ENCODE data around the gene UBE2G2.

The UBE2G2 gene

DNA sequence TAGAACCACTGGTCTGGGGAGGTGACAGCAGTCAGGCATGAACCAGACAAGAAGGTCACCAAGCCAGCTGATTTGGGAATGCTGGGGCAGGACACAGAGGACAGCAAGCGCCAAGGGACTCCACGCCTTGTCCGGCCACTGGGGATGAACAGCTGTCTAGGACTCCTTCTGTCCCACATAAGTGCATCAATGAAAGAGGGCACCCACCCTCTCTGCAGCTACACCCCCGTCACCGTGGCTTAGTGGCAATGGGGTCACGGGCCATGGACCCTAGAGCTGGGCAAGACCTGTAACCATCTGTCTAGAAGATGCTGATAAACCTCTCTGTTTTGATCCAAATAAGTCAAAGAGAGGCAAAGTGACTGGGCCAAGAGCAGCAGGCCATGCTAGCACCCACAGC lies 16.8 kb downstream of the UBE2G2 start:
- DNase-seq = no peak

- no peak for DNase-seq
These were observed 18.5 kb downstream of the UBE2G2 start for GRCh38 chr21:44783020-44783696.

GRCh38 chr21:44780767-44781459 lies 20.7 kb downstream of the UBE2G2 start:
- DNase-seq = no peak

DNA sequence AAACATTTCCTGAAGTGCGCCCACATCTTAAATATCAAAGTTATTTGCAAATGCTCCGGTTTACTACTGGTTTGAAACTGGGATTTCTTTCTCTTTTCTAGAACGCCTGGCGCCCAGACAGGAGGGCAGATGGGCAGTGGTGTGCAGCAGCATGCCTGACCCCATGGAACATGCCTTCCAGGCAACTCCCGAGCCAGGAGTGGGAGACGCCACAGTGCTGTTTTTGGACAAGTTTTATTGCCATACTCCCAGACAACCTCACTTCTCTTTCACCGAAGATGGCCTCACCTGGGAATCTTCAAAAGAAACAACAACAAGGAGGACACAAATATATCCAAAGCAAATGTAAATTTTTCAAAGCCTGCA lies 21.5 kb downstream of the UBE2G2 start:
- no peak for DNase-seq

DNA sequence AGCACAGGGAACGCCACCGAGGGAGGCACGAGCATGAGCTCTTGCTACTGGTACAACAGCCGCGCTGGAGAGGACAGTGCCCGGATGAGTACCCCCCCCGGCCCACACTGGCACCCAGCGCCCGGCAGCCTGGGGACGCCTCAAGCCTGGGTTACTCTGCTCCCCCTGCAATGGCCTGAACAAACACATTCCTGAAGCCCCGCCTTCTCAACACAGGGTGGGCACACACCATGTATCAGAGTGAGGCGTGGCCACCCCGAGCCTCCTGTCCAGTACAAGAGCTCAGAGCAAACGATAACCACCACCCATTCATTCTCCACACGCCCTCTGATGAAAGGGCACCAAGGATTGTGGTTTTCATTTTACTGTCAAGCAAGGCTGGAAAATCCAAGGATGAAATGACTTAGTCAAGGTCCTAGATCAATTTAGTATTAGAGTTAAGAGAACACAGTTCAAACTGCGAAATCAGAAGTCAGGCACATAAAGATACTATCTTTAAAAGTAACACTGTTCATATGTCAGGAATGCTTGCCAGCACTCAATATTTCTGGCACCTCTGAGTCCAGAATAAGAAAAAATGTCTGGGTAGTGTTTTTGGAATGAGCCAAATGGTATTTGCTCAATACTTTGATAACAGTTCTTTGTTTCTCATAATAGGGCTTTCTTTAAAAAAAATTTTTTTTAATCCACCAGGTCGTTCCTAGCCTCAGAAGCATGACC lies 22.0 kb downstream of the UBE2G2 start:
- DNase-seq = no peak

DNA sequence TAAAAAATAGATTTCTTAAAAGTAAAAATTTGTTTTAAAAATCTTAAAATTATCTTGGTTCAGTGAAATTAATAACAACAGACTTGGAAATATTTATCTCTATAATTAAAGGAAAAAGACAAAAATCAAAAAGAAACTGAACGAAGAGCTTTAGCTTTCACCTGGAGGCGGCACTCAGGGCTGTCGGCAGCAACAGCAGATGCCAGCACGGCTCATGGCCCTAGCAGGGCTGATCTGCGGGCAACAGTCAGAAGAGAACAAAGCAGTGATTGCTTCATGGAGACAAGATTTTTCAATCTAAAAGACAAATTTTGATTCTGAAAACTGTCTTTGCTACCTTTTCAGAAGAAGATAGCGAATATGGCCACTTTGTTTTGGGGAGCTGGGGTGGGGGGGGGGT lies 22.6 kb downstream of the UBE2G2 start:
- DNase-seq = no peak

DNA sequence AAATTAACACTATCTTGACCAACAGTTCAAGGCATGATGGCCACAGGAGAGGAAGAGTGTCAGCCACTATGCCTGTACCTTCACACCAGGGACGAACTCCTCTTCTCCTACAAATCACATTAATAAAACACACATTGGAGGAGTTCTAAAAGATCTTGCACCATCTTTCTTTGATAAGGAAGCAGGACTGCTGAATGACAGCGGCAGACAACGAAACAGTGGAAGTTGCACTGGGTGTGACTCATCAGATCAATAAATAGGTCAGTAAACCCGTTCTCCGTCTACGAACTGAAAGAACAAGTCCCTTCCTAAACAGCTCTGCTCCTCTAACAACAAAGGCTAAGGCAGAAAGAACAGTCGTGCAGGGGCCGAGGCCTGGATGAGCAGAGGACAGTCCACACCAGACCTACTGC lies 23.1 kb downstream of the UBE2G2 start:
- DNase-seq = no peak

DNA sequence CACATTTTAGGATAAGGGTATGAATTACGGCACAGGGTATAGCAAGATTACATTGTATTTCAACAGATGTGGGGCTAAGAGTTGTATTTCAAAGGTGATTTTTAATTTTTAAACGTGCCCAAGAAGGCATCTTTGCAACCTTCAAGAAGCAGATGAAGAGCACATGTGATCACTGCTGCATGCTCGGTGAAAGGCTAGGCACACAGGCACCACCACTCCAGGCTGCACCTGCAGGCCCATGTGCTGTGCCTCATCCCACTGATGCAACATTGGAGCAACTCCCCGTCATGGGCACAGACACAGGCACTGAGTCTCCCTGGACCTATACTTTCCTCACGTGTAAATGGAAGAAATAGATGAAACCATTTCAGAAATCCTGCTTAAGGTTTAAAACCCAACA lies 23.5 kb downstream of the UBE2G2 start:
- DNase-seq = no peak

- DNase-seq = no peak
These were observed 26.6 kb downstream of the UBE2G2 start for GRCh38 chr21:44774972-44775371.

DNA sequence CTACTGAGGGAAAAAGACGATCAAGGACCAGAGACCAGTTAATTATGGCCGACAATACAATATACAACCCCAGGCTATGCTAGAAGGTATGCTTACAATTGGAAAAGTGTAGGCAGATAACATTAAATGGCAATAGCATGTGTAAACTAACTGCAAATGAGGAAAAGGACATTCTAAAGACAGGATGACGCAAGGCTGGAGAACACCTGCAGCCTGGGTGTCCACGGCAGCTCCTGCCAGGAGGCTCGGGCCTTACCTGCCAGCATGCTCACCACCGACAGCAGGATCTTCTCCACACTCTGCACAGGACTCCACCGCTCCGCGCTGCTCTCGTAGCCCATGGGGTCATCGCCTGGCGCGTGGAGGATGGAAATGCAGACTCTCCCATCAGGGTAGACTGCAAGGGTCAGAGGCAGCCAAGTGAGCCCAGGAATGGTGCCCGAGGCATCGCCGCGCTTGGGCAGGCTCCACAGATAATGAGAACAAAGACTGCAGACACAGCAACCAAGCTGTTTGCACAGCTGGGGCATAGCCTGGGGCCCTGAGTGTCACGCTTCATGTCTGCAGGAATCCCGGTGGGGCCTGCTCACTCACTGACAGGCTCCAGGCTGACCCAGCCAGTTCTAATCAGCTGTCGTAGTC lies 28.2 kb downstream of the UBE2G2 start:
- no peak for DNase-seq

GRCh38 chr21:44771896-44772525 lies 29.6 kb downstream of the UBE2G2 start:
- DNase-seq = no peak

DNA sequence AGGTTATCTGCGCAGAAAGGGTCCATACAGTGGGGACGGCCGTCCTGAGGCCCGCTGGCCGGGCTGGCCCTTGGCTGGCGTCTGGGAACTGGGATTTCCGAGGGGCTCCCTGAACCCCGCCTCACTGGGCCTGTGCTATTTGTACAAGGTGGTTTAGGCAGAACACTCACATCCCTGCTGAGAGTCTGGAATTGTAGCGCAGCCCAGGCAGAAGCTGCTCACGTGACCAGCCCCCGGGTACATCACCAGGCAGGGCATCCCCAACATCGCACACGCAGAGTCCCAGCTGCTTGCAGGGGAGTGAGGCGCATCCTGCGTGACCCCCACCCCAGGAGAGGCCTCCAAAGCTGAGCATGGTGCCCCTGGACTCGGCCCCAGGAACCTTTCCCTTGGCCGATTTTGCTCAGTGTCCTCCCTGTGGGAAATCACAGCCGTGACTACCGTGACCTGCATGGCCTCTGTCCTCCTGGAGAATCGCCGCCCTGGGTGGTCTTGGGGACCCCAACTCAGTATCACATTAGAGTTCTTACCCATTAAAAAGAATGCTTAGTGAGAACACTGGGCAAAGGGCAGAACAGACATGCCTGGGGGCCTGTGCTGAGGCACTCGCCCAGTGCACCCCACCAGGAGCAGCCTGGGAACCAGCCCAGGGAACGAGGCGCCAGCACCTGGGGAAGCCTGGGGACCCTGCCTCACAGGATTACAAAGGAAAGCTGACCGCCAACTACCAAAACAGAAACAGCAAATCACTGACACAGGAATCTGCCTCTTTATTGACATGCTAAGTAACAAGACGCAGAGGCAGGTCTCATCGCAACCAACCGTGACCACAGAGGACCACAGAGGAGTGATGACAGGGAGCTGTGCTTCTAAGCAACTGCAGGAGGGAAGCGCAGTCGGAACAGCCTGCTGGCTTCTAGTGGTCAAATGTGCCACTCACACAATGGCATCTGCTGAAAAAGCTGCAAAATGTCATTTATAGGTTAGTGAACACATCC lies 33.5 kb downstream of the UBE2G2 start:
- no peak for DNase-seq

DNA sequence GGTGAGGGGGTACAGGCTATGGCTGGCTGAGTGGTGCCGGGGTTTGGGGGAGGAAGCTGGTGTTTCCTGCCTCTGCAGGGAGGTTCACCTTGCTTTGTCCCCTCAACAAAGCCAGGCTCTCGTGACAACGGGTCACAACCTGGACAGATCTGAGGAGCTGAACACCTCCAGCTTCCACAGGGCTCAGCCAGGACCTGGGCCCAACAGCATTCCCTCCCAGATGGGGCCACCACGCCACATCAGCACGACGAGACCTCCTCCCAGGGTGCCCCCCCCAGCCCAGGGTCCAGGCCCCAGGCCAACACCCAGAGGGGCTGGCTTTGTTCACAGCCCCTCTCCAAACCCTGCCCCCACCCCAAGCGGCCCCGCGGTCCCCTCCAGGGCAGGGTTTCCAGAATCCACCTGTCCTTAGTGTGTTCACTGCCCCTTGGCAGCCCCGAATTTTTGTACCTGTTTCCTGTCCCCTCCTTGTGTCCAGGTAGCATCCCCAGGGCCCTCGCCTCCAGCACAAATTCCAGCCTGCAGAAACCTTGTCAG lies 34.7 kb downstream of the UBE2G2 start:
- DNase-seq = no peak

GRCh38 chr21:44766014-44766817 lies 35.4 kb downstream of the UBE2G2 start:
- DNase-seq = no peak

DNA sequence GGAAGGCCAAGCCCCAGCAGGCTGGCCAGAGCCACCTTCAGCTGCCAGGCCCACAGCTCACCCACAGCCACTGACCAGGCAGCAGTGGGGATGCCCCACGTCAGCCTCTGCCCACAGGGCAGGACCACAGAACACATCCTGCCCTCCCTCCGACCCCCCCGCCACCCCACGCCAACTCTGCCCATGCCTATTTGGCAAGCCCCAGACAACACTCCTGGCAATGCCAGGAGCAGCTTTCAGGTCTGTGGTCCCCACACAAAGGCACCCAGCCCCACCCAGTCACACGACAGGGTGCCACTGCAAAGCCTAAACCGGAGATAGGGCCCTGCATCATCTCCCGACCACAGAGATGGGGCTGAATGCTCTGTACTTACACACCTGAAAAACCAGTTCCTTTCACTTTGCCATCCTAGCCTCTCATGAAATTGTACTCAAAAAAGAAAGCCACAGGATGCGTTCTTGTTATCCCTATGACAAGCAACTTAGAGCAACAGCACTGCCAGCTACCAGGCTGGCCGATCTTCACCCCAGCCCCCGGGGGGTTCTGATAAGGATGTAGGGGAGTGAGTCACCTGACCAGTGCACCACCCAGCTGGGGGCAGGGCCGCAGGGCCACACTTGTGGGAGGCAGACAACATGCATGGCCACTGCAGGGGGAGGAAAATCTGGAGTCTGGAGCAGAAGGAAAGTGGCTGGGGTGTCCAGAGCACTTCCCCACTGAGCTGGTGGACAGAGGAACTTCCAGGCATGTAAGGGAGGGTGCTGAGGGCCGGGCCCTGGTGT lies 36.2 kb downstream of the UBE2G2 start:
- no peak for DNase-seq

DNA sequence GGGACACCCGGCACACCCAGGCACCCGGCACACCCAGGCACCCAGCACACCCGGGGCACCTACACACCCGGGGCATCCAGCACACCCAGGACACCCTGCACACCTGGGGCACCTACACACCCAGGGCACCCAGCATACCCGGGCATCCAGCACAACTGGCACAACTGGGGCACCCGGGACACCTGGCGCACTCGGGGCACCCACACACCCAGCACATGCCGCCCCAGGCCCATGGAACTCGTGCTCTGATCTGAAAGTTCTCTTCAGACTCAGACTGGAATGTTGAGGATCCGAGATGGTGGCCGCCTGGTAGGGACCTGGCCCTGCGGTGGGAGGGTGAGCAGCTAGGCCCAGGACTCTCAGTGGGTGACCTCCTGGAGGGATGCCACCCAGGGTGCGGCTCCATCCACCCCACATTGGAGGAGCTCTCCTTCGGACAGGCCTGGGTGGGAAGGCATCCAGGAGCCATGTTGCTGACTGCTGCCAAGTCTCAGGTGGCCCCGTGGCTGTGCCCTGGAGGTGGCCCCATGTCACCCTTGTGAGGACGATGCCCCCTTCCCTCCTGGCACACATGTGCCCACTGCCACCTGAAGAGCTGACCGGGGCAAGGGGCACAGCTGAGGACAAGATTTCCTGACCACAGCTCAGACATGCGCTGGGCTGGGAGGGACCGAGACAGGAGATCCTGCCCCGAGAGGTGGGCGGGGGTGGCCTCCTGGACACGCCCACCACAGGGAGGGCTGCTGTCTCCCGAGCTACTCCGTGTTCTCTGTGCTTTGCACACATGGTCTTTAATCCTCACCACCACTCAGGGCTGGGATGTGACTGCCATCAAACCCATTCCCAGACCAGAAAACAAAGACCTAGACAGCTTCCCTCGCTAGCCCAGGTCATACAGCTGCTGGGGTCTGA lies 37.0 kb downstream of the UBE2G2 start:
- no peak for DNase-seq

DNA sequence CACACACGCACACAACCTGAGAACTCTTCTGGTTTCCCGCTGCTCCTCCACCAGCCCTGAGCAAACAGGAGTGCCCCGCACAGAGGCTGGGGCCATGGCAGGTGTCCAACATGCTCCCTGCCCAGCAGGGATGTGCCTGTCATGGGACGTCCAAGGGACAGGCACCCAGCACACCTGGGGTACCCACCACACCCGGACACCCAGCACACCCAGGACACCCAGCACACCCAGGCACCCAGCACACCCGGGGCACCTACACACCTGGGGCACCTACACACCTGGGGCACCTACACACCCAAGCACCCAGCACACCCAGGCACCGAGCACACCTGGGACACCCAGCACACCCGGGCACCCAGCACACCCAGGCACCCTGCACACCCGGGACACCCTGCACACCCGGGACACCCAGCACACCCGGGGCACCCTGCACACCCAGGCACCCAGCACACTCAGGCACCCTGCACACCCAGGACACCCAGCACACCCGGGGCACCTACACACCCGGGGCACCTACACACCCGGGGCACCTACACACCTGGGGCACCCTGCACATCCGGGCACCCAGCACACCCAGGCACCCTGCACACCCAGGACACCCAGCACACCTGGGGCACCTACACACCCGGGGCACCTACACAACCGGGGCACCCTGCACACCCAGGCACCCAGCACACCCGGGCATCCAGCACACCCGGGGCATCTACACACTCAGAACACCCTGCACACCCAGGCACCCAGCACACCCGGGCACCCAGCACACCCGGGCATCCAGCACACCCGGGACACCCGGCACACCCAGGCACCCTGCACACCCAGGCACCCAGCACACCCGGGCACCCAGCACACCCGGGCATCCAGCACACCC lies 37.9 kb downstream of the UBE2G2 start:
- DNase-seq = no peak

DNA sequence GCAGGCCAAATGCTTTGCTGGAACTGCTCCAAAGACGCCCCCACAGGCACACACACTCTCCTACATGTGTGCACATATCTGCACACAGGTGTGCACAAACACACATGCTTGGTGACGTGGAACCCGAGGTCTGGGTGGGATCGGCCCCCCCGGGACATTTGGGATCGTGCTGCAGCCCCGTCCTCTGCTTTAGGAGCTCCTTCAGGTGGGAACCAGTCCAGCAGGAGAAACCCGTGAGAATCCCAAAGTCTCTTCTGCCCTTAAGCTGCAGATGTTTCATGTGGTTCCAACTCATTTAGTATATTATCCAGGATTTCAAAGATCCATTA lies 38.6 kb downstream of the UBE2G2 start:
- DNase-seq = no peak

Data from NCI-H524 (cell line).